ENCODE results near the gene GDA. TPM values are rescaled to one million over a fixed set of nuclear protein-coding genes. Genes with fewer than 3 reads are reported as not detected.

GDA gene
- total RNA-seq, 1 experiment from 2014 or later: not detected

DNA sequence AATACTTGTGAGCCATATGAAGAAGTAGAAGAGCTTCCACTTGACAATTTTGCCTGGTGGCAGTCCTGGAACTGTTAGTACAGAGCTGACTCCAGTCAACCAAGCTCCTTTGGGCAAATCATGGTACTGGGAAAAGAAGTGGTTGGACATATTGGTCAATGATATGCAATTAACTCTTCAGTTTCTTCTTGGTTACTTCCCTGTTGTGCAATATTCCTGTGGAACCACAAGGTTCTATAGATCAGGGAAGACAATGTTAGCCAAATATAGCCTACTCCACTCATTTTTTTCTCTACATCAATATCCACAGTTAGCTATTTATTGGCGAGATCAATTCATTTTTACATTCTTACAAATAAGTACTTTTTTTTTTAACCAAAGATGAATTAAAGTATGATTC, 14.4 kb upstream of the GDA start:
- H3K4me1 Mint-ChIP-seq (ENCODE audit: insufficient read depth, unreplicated experiment): peaks cover 17% of the 10 kb centered on the region
- POLR2A ChIA-PET: no interaction called here
- TF ChIP-seq, protein P1, sequence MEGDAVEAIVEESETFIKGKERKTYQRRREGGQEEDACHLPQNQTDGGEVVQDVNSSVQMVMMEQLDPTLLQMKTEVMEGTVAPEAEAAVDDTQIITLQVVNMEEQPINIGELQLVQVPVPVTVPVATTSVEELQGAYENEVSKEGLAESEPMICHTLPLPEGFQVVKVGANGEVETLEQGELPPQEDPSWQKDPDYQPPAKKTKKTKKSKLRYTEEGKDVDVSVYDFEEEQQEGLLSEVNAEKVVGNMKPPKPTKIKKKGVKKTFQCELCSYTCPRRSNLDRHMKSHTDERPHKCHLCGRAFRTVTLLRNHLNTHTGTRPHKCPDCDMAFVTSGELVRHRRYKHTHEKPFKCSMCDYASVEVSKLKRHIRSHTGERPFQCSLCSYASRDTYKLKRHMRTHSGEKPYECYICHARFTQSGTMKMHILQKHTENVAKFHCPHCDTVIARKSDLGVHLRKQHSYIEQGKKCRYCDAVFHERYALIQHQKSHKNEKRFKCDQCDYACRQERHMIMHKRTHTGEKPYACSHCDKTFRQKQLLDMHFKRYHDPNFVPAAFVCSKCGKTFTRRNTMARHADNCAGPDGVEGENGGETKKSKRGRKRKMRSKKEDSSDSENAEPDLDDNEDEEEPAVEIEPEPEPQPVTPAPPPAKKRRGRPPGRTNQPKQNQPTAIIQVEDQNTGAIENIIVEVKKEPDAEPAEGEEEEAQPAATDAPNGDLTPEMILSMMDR (IDR thresholded peaks at IDR 0.05; ENCODE audit: unreplicated experiment): no peak
- H3K4me3 Mint-ChIP-seq (ENCODE audit: unreplicated experiment): no peak overlapping the region
- intact Hi-C loops (cut with micrococcal nuclease): no loop called here
- no peaks in the 10 kb centered on the region for H3K36me3 Mint-ChIP-seq (ENCODE audit: insufficient read depth, unreplicated experiment)
- H3K27me3 Mint-ChIP-seq (ENCODE audit: insufficient read depth, unreplicated experiment): no peaks in the 10 kb centered on the region
- no peak for DNase-seq (ENCODE audit: unreplicated experiment)
- BruUV-seq (replicated peaks): no TSS peak
- H3K9me3 Mint-ChIP-seq (ENCODE audit: unreplicated experiment): no peaks in the 10 kb centered on the region
- H3K27ac Mint-ChIP-seq (ENCODE audit: low read depth, unreplicated experiment): no peak overlapping the region
- CTCF ChIA-PET: interaction anchor here (0.5 to 1.2 kb wide), 3 partner anchors 69 to 457 kb away, joined by 3 to 6 read pairs (median 3); no protein-coding TSS in a partner anchor

DNA sequence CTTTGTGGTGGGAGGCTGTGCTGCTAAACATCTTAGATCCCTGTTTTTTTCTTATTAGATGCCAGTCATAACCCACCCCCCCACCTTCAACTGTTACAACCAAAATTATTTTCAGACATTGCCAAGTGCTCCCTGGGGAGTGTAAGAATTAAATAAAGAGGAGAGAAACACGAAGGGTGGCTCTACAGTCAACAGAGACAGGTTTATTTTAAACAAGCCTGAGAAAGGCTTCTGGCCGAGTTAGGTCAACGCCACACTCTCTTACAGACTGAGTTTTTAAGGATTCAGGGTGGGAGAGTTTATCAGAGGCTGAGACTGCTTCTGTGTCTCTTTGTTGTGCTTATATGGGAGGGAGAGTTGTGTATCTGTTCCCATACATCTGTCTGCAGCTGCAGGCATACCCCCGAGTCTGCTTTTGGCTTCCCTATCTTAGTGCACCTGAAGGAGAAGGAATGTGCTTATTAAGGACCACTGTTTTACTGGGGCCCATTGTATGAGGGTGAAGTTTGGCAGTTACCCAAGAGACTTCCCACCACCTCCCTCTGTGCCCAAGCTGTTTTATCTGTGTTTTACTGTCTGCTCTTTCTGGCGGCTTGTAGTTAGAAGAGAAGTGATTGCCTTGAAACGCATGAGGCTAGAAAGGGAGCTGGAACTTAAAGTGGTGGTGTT, 11.4 kb upstream of the GDA start:
- H3K27ac Mint-ChIP-seq (ENCODE audit: low read depth, unreplicated experiment): no peak overlapping the region
- no TSS peak for BruUV-seq (replicated peaks)
- peaks cover 18% of the 10 kb centered on the region for H3K4me1 Mint-ChIP-seq (ENCODE audit: insufficient read depth, unreplicated experiment)
- no peaks in the 10 kb centered on the region for H3K9me3 Mint-ChIP-seq (ENCODE audit: unreplicated experiment)
- TF ChIP-seq, protein P1 (IDR thresholded peaks at IDR 0.05; ENCODE audit: unreplicated experiment): no peak
- DNase-seq (ENCODE audit: unreplicated experiment): no peak
- no peak overlapping the region for H3K4me3 Mint-ChIP-seq (ENCODE audit: unreplicated experiment)
- CTCF ChIA-PET: interaction anchor here (0.6 kb wide), 1 partner anchor 720 kb away, joined by 3 read pairs; no protein-coding TSS in a partner anchor
- no peaks in the 10 kb centered on the region for H3K36me3 Mint-ChIP-seq (ENCODE audit: insufficient read depth, unreplicated experiment)
- H3K27me3 Mint-ChIP-seq (ENCODE audit: insufficient read depth, unreplicated experiment): no peaks in the 10 kb centered on the region
- POLR2A ChIA-PET: no interaction called here
- intact Hi-C loops (cut with micrococcal nuclease): no loop called here

DNA sequence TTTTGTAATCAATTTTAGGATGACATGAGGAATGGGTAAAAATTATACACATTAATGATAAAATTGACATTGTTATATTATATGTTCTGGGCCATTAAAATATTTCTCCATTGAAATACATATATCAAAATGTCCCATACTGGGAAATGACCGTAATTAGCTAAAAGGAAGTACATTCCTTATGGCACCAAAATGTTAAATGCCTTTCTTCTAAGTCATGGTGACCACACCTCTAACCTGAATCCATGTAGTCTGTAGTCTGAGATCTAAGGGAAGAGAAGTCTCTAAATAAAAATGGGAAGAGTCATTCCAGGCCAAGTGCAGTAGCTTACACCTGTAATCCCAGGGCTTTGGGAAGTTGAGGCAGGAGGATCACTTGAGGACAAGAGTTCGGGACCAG, 10.0 kb upstream of the GDA start:
- no peaks in the 10 kb centered on the region for H3K27me3 Mint-ChIP-seq (ENCODE audit: insufficient read depth, unreplicated experiment)
- TF ChIP-seq, protein P1 (IDR thresholded peaks at IDR 0.05; ENCODE audit: unreplicated experiment): no peak
- H3K4me1 Mint-ChIP-seq (ENCODE audit: insufficient read depth, unreplicated experiment): peaks cover 18% of the 10 kb centered on the region
- no peak overlapping the region for H3K4me3 Mint-ChIP-seq (ENCODE audit: unreplicated experiment)
- CTCF ChIA-PET: interaction anchor here (0.6 to 0.9 kb wide), 2 partner anchors 88 to 90 kb away, joined by 3 read pairs; no protein-coding TSS in a partner anchor
- H3K27ac Mint-ChIP-seq (ENCODE audit: low read depth, unreplicated experiment): no peak overlapping the region
- POLR2A ChIA-PET: no interaction called here
- no TSS peak for BruUV-seq (replicated peaks)
- no peaks in the 10 kb centered on the region for H3K9me3 Mint-ChIP-seq (ENCODE audit: unreplicated experiment)
- no peaks in the 10 kb centered on the region for H3K36me3 Mint-ChIP-seq (ENCODE audit: insufficient read depth, unreplicated experiment)
- intact Hi-C loops (cut with micrococcal nuclease): no loop called here
- DNase-seq (ENCODE audit: unreplicated experiment): no peak

DNA sequence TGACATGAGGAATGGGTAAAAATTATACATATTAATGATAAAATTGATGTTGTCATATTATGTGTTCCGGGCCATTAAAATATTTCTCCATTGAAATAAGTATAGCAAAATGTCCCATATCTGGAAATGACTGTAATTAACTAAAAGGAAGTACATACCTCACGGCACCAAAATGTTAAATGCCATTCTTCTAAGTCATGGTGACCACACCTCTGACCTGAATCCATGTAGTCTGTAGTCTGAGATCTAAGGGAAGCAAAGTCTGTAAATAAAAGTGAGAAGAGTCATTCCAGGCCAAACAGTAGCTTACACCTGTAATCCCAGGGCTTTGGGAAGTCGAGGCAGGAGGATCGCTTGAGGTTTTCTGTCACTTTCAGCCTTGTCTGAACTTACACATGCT, 8.7 kb upstream of the GDA start:
- Mint-ChIP-seq H3K4me3 (ENCODE audit: unreplicated experiment) (no peak overlapping the region), H3K36me3 (ENCODE audit: insufficient read depth, unreplicated experiment) (no peaks in the 10 kb centered on the region), H3K9me3 (ENCODE audit: unreplicated experiment) (no peaks in the 10 kb centered on the region), H3K27ac (ENCODE audit: low read depth, unreplicated experiment) (no peak overlapping the region), H3K27me3 (ENCODE audit: insufficient read depth, unreplicated experiment) (no peaks in the 10 kb centered on the region), H3K4me1 (ENCODE audit: insufficient read depth, unreplicated experiment) (peaks cover 24% of the 10 kb centered on the region)
- TF ChIP-seq, protein P1 (IDR thresholded peaks at IDR 0.05; ENCODE audit: unreplicated experiment): no peak
- no peak for DNase-seq (ENCODE audit: unreplicated experiment)
- no TSS peak for BruUV-seq (replicated peaks)
- ChIA-PET CTCF (interaction anchor here (0.6 to 1.7 kb wide), 3 partner anchors 62 to 810 kb away, joined by 3 to 4 read pairs (median 3); no protein-coding TSS in a partner anchor), POLR2A (interaction anchor here (0.5 to 0.7 kb wide), 3 partner anchors 99 to 986 kb away, joined by 3 read pairs; no protein-coding TSS in a partner anchor)
- intact Hi-C loops (cut with micrococcal nuclease): no loop called here
